Measurements from ENCODE around the gene SUGT1. TPM values are rescaled to one million over a fixed set of nuclear protein-coding genes. Genes with fewer than 3 reads are reported as not detected.

The SUGT1 gene
- total and polyA plus RNA-seq, 10 of the 15 experiments (the other 5 are each of a cell fraction or from before 2014, with no cell fraction given): 46.7 to 122 (median 77.3) TPM

GRCh38 chr13:52736891-52737290 lies 84.3 kb downstream of the SUGT1 start (continued):
- TF ChIP-seq MLLT1 (IDR thresholded peaks at IDR 0.05): no peak
- TF ChIP-seq SMC3 (IDR thresholded peaks at IDR 0.05; ENCODE audit: borderline replicate concordance, low read length): no peak

GRCh38 chr13:52737451-52737850 lies 84.8 kb downstream of the SUGT1 start:
- Histone ChIP-seq H4K20me1 (ENCODE audit: control insufficient read depth, insufficient read depth) (no peaks in the 10 kb centered on the region), H3K27ac (ENCODE audit: control insufficient read depth, insufficient read depth) (no peak overlapping the region), H3K27me3 (replicated peaks in 1 of 2; ENCODE audit: control insufficient read depth in 2 of 2, insufficient read depth in 2 of 2, low read length in 1 of 2) (peaks cover 2 to 14% of the 10 kb centered on the region in 2 experiments; a peak in 3 of 4 replicates), H3K36me3 (ENCODE audit: control insufficient read depth in 2 of 2, insufficient read depth in 2 of 2, low read length in 1 of 2) (no peaks in the 10 kb centered on the region), H3K4me1 (ENCODE audit: control insufficient read depth, insufficient read depth, low read length) (no peaks in the 10 kb centered on the region; the same call in 1 of the 2 replicates), H3K4me2 (ENCODE audit: control insufficient read depth, insufficient read depth) (no peak overlapping the region), H2AFZ (ENCODE audit: control insufficient read depth, low read depth, low read length) (no peak overlapping the region), H3K4me3 (no peak overlapping the region), H3K9me3 (replicated peaks; ENCODE audit: control insufficient read depth, insufficient read depth, low read length) (no peaks in the 10 kb centered on the region), H3K9ac (ENCODE audit: control insufficient read depth, insufficient read depth, low read length) (no peak overlapping the region), H3K79me2 (ENCODE audit: control insufficient read depth, insufficient read depth, low read length) (no peaks in the 10 kb centered on the region)
- no peak for TF ChIP-seq RUNX3 (IDR thresholded peaks at IDR 0.05; ENCODE audit: low read length)
- no peak for TF ChIP-seq EGR1 (IDR thresholded peaks at IDR 0.05; ENCODE audit: borderline replicate concordance in 1 of 2, low read depth in 2 of 2, low read length in 2 of 2)
- TF ChIP-seq FOXK2 (IDR thresholded peaks at IDR 0.05): no peak
- TF ChIP-seq PBX3 (IDR thresholded peaks at IDR 0.05; ENCODE audit: insufficient replicate concordance, low read depth, low read length): no peak
- no peak for TF ChIP-seq GATAD2B (conservative IDR thresholded peaks at IDR 0.05; ENCODE audit: low read depth)
- TF ChIP-seq RB1 (IDR thresholded peaks at IDR 0.05; ENCODE audit: borderline replicate concordance): no peak
- TF ChIP-seq MLLT1 (IDR thresholded peaks at IDR 0.05): no peak
- TF ChIP-seq MEF2A (IDR thresholded peaks at IDR 0.05; ENCODE audit: insufficient read depth, low read depth, low read length): no peak
- TF ChIP-seq NFXL1 (IDR thresholded peaks at IDR 0.05; ENCODE audit: borderline replicate concordance): no peak
- no peak for TF ChIP-seq POLR2AphosphoS2 (IDR thresholded peaks at IDR 0.05; ENCODE audit: low read depth, low read length)
- no peak for TF ChIP-seq YY1 (IDR thresholded peaks at IDR 0.05; ENCODE audit: low read depth, low read length)
- no peak for TF ChIP-seq MAX (IDR thresholded peaks at IDR 0.05; ENCODE audit: low read depth, low read length)
- TF ChIP-seq ZNF622 (IDR thresholded peaks at IDR 0.05): no peak
- TF ChIP-seq BCL11A (IDR thresholded peaks at IDR 0.05; ENCODE audit: low read depth, low read length): no peak
- FAIRE-seq: no peak
- DNase-seq (ENCODE audit: low read depth, low spot score): no peak
- ChIA-PET RAD21 (ENCODE audit: unreplicated experiment) (interaction anchor here (0.8 to 3.4 kb wide), 13 partner anchors 11 to 84 kb away, joined by 3 to 46 read pairs (median 5); partner anchors contain the start of gene SUGT1), CTCF (interaction anchor here (0.6 to 10.0 kb wide), 19 partner anchors 10 to 231 kb away, joined by 3 to 78 read pairs (median 4); no protein-coding TSS in a partner anchor), SMC1A (ENCODE audit: uncharacterized antibody, unreplicated experiment) (interaction anchor here (0.8 to 9.0 kb wide), 18 partner anchors 9 to 140 kb away, joined by 3 to 134 read pairs (median 4); no protein-coding TSS in a partner anchor), POLR2A (interaction anchor here (0.7 to 1.6 kb wide), 7 partner anchors 9 to 74 kb away, joined by 3 to 5 read pairs (median 4); no protein-coding TSS in a partner anchor)
- no peak for ATAC-seq
- BruUV-seq (replicated peaks): no TSS peak
- intact Hi-C loops (cut with micrococcal nuclease; ENCODE audit: unreplicated experiment): no loop called here
- in situ Hi-C loops (cut with MboI): no loop called here

Measured in GM12878 (cell line).